OCI-LY7 (cell line): Measurements from ENCODE around the gene CACNA1I.

Experiments used
- EZH2phosphoT487 ChIP-seq: fragments of 200-600 bp; sonication (generic); IDR thresholded peaks from 2 replicates; pipeline ENCODE4 v1.6.1; 2018; ENCODE audit warnings: low read depth, borderline replicate concordance, mild to moderate bottlenecking, mixed run types, antibody characterized with exemption, low read length, moderate library complexity, mixed read lengths
- TF ChIP-seq, protein P1 (sequence below): fragments of 200-600 bp; sonication (generic); conservative IDR thresholded peaks from 2 replicates; pipeline ENCODE4 v1.5.1; 2014; ENCODE audit warnings: mild to moderate bottlenecking, antibody characterized with exemption, low read length, moderate library complexity, mixed read lengths

DNA sequence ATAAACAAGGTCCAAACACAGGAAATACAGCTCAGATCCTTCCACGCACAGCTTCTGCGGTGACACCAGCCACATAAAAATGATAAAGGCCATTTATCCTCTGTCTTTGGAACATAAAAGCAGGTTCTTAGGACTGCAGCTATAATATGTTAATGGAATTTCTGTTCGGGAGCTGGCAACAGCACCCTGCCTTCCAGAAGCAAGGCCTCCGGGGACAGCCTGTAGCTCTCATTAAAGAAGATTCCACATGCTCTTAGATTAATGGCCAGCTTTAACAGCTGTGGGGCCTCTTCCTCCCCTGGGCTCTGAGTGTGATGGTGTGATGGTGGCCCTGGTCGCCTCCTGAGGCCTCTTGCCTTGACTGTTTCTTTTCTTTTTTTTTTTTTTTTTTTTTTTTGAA lies 137.3 kb downstream of the CACNA1I start:
- TF ChIP-seq, protein P1, sequence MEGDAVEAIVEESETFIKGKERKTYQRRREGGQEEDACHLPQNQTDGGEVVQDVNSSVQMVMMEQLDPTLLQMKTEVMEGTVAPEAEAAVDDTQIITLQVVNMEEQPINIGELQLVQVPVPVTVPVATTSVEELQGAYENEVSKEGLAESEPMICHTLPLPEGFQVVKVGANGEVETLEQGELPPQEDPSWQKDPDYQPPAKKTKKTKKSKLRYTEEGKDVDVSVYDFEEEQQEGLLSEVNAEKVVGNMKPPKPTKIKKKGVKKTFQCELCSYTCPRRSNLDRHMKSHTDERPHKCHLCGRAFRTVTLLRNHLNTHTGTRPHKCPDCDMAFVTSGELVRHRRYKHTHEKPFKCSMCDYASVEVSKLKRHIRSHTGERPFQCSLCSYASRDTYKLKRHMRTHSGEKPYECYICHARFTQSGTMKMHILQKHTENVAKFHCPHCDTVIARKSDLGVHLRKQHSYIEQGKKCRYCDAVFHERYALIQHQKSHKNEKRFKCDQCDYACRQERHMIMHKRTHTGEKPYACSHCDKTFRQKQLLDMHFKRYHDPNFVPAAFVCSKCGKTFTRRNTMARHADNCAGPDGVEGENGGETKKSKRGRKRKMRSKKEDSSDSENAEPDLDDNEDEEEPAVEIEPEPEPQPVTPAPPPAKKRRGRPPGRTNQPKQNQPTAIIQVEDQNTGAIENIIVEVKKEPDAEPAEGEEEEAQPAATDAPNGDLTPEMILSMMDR = no peak
- TF ChIP-seq EZH2phosphoT487 = no peak
